NCI-H748 (cell line): Measurements from ENCODE around the gene CRYBB1.

Source experiments
- DNase-seq: peaks from one replicate; lab custom pipeline; 2025; ENCODE audit not compliant: unreplicated experiment; lab: John Stamatoyannopoulos, UW

The CRYBB1 gene

DNA sequence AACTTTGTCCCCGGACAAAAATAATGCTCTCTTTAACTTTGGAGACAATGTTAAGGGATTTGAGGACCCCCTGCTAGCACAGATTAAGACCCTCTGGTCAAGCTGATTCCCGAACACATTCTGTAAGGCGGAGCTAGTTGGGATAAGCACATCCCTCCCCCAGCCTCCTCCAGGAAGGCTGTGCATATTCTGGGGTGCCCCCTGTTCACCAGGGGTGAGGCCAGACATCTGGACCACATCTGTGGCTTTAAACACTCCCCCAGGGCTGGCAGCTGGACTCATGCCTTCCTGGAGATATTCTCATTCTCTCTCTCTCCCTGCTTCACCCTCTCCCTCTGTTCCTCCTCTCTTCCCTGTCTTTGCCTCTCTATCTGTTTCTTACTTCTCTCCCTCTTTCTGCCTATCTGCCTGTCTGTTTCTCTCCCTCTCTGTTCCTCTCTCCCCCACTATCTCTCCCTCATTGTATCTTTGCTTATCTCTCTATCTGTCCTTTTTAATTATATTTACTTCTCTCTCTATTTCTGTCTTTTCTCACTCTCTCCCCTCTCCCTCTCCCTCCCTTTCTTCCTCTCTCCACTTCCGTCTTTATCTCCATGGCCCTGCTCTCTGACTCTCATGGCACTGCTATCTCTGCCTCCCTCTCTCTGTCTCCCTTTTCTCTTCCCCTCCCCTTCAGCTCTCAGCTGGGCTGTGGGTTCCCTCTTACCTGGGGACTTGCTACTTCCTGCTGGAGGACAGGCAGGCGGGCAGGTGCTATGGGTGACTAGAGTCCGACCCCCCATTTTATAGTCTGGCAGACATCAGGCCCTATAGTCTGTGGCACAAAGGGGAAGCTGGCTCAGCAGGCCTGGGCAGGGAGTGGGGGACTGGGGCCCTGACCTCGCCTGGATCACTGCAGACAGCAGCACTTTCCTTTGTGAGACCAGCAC, at the start of gene CRYBB1:
CRYBB1 (minus strand) TSS at position 757 of the 929 bp plus-strand sequence. CDS start 1,708 bp downstream, outside the sequence.
- DNase-seq, result no peak

DNA sequence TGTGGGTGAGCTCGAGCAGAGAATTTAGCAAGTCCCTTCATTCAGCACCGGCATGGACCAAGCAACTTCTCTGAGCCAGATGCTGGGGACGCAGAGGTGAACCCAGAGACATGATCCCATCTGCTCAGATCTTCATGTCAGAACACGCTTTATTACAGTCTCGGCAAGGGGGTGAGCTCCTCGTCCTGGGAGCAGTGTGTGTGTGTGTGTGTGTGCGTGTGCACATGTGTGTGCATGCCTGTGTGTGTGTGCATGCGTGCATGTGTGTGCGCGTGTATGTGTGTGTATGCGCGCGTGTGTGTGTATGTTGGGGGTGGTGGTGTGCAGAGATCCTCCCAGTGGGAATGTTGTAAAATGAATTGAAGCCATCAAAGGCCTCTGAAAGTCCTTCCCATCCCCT, 49.3 kb upstream of the CRYBB1 start:
- no peak for DNase-seq

GRCh38 chr22:26665813-26666231, 48.0 kb upstream of the CRYBB1 start:
- DNase-seq, result no peak

GRCh38 chr22:26663374-26663923, 45.6 kb upstream of the CRYBB1 start:
- no peak for DNase-seq

DNA sequence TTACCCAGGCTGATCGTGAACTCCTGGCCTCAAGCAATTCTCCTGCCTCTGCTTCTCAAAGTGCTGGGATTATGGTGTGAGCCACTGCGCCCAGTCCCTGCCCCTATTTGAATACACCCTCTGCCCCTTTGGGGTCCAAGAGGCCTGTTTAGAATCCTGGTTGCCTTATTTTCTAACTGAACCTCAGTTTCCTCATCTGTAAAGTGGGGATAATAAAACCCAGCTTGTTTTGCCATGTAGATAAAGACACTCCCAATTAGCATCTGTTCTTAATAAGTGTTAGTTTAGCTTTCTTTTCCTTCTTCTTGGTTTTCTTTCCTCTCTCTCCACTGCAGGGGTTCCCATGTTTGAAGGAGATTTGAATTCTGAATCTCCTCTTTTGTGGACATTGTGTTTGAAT, 44.3 kb upstream of the CRYBB1 start:
- no peak for DNase-seq

DNA sequence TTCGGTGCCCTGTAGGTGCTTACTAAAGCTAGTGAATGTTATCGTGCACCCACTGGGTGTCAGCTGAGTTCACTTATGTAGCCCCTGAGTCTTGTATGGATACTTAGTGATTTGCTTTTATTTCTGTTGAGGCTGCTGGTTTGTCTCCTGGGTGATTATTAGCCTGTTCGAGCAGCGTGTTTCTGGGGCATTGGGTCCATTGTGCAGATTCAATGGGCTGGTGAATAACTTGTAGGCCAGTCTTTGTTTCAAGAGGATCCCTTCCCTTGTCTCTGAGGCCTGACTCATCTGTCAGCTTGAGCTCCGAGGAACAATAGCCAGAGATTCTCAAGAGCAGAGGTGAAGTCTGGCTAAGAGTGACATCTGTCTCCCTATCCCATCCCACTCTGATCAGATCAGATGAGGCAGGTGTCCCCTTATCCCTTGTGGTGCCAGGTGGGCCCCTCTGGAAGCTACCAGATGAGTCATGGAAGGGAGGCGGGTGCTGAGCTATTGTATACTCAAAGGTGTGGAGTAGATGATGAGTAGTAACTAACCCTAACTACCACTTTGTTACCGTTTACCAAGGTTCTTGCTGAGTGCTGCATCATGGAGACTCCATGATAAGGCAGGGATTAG, 43.2 kb upstream of the CRYBB1 start:
- peak; percentile 69 for DNase-seq

DNA sequence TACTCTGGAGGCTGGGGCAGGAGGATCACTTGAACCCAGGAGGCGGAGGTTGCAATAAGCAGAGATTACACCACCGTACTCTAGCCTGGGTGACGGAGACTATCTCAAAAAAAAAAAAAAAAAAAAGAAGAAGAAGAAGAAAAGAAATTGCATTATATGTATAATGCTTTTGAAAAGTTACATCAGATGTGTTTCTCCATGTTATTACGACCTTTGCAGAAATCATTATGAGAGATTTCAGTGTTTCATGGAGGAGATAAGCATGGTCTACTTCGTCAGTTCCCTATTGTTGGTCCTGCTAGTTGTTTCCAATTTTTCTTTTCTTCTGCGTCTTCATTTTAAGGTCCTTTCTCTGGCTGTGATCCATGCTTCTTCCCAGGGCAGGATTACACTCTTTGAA, 42.5 kb upstream of the CRYBB1 start:
- no peak for DNase-seq

DNA sequence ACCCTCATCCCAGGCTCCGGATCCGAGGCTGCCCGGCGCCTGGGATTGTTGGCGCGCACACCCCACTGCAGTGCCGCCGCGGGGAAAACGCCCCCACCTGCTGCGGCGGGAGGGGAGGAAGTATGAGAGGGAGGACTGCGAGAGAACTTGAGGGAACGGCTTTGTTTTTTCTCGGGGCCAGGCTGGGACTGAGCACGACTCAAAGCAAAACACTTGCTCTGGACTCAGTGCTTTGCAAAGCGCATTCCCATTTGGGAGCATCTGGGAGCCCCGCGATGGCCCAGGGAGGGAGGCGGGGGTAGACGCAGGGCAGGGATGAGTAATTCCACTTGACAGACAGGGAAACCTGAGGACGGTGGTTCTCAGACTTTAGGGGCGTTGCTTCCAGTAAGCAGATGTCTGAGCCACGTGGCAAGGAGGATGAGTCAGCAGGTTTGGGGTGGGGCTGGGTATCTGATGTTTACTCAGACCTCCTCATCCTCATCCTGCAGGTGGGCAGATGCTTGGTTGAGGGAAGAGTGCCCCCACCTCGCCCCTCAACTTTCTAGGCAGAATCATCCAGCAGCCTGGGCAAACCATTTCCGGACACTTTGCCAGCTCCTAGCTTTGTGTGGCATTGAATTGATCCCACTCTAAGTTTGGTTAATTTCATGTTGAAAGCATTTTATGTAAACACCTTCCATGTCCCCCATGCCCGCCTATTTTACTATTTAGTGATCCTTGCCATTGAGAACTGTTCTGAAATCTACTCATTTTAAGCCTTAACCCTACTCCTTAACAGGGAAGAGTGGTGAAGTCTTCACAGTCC, 41.0 kb upstream of the CRYBB1 start:
- peak; percentile 94 for DNase-seq

DNA sequence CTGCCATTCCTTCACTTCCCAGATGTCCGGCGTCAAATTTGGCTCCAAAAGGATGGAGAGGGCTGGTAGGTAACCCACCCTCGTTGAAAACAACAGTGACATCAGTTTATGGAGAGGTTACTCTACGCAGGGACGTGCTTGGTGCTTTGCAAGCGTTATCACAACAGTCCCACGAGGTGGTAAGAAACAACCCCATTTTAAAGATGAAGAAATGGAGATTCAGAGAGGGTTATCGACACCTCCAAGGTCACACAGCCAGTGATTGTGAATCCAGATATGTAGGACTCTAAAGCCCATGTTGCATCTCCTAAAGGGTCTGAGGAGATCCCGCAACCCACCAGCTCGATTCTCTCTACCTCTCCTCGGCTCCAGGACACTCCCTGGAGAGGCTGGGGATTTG, 40.3 kb upstream of the CRYBB1 start:
- DNase-seq, result peak; percentile 40

- DNase-seq, result peak; percentile 72
Observed at GRCh38 chr22:26656891-26657851, 39.3 kb upstream of the CRYBB1 start, which contains the start of gene MIAT. Gene MIAT, plus strand, starts transcription at chr22:26657588.

GRCh38 chr22:26651815-26652214, 34.0 kb upstream of the CRYBB1 start:
- no peak for DNase-seq

DNA sequence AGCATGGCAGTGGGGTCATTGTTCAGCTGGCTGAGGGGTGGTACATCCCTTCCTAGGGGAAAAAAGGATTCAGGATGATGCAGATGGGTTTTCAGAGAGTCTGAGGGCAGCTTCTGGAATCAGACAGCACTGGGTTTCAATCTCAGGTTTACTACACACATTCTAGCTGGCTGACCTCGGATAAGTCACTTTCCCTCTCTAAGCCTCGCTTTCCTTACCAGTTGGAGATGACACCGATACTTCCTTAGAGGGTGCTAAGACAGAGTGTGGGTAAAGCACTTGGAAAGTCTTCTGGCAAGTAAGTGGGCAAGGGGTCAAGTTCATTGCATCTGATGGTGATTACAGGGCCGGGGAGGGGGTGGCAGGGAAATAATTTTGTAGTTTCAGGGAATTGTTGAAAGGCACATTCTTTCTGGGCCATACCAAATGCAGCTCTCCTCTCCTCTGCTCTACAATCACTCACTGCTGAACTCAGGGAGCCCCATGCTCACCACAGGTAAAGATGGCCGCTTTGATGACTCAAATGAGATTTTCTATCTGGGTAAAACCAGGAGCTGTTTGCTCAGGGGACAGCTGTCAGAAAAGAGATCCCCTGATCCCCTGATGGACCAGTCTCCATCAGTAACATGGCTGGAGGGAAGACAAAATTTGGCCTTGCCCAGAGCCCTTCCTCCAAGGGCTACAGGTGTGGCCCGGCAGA, 33.0 kb upstream of the CRYBB1 start:
- DNase-seq, result no peak

- peak; percentile 32 for DNase-seq
Observed at GRCh38 chr22:26648528-26649388, 30.9 kb upstream of the CRYBB1 start.

- peak; percentile 98 for DNase-seq
Observed at GRCh38 chr22:26648011-26648497, 30.2 kb upstream of the CRYBB1 start.

DNA sequence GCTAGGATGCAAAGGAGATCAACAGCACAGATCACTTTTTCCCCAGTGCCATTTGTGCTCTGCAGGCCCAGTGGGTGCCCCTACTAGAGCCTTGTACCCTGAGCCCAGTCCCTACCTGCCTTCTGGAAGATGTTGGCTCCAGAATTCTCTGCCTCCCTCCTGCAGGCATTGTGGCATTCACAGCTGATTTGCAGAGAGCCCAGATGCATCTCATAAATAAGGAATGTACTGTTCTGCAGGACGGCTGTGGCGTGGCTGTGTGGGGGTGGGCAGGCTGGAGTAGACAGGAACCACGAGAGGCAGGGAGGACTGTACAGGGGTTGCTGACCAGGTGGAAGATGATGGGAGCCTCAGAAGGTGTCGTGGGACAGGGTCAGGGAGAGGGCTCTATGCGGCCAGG, 28.3 kb upstream of the CRYBB1 start:
- peak; percentile 52 for DNase-seq

- no peak for DNase-seq
Observed at GRCh38 chr22:26643418-26644100, 25.7 kb upstream of the CRYBB1 start.
